Stimulated activated CD4-positive, alpha-beta T cell treated with anti-CD3 and anti-CD28 coated beads, Interleukin-1b, Interleukin-23, amount 100 ng/mL, for 24 hours (primary cell): ENCODE data around the gene FAM222B.

Experiments used
- DNase-seq, 4 experiments: peaks; one replicate each; pipeline ENCODE4 v3.0.0-alpha.2; 2020; ENCODE audit warnings: low read depth in 4 of 4, low spot score in 1 of 4

The FAM222B gene

DNA sequence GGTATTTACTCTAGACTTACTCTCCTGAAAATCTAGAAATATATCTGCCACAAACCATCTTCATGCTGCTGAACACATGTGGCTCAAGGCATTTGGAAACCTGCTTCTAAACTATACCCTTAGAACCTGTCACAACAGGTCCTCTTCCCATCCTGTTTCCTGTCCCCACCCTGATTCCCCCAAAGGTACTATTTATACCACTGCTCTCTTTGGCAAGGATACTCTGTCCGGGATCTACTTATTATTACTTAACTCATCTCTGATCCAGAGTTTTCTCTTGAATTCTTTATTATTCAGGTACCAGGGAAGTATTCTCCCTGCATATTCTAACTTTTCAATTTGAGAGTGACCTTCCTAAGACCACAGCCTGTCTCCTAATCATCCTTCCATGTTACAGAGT, 65.4 kb downstream of the FAM222B start:
- DNase-seq: no peak

DNA sequence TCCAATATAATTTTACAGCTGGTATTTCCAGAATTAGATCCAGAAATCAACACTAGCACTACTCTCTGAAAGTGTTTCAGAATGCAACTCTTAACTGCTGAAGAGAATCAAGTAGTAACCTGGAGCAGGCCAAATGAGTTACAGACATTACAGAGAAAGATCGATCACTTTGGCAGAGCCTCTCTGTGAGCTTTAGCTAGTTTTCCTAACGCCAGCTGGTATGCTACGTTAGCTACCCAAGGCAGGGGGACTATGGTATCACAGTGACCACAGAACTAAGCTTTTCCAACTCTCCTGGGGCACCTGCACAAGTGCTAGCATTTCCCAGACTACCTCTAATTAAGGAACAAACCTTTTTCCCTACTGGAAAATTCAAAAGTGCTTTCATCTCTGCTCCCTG, 68.4 kb downstream of the FAM222B start:
- DNase-seq: no peak

DNA sequence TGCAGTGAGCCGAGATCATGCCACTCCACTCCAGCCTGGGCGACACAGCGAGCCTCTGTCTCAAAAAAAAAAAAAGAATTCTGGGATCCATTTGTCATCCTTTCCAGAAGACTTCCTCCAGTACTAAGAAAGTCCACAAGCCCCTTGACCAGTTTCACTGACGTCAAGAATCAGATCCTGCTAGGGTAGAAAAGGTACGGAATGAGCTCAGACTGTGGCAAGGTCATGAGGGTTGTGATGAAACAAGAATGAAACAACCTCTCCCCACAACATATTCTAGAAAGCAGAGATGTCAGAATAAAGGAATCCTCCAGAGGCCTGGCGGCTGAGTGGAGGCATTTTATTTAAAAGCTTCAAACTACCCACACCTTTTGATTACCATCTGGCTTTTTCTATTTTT, 68.9 kb downstream of the FAM222B start:
- no peak for DNase-seq

DNA sequence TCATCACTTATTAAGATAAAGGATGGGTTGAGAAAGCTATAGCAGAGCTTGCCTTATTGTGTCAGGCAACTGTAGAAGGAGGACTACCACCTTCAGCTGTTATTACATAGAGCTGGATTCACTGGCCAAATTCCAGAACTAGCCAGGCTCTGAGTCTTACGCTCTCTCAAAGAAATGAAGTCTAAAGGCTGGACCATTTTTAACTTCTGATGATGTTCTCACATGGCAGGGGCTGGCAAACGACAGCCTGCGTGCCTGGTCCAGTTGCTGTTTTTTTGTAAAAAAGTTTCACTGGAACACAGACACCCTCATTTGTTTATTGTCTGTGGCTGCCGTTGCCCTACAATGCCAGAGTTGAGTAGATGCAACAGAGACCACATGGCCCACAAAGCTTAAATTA, 77.6 kb downstream of the FAM222B start:
- DNase-seq: no peak

DNA sequence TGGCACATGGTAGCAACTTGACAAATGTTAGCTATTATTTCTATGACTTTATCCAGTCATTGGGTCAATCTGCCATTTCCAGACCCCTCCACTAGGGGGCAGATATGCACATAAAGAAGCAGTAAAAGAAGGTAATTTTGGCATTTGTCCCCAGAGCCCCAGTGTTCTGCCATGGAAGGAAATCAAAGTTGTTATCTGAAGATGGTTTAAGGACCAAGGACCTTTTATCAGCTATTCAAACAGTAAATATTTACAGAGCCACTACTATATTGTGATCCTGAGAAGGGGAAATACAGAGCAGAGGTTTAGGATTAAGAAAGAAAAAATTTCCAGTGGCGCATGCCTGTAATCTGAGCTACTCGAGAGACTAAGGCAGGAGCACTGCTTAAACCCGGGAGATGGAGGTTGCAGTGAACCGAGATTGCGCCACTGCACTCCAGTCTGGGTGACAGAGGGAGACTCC, 78.8 kb downstream of the FAM222B start:
- peak; percentile 59 to 65 (median 62) for DNase-seq

DNA sequence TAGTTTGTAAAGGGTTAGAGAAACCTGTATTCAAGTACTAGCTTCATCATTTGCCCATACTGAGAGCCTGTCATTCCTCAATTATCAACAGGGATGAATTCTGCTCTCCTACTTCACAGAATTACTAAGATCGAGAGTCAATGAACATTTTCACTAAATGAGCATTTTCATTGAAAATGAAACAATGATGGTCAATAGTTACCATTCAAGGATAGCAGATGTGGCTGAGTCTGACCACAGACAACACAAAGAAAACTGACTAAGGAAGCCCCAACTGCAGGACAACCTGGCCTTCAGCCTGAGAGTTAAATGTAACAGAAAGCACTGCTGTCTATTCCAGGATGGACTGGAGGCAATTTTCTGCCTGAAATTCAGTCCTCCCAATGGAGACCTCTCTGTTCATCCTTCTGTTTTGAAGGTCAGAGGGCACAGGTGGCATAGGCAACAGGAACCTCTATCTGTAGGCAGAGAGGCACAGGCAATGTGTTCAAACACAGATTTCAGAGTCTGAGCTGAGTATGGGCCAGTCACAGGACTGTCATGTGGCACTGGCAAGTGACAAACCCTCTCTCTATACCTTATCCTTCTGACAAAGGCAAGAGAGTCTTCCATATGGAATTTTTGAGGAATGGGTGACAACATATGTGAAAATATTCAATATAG, 79.3 kb downstream of the FAM222B start:
- DNase-seq: no peak

DNA sequence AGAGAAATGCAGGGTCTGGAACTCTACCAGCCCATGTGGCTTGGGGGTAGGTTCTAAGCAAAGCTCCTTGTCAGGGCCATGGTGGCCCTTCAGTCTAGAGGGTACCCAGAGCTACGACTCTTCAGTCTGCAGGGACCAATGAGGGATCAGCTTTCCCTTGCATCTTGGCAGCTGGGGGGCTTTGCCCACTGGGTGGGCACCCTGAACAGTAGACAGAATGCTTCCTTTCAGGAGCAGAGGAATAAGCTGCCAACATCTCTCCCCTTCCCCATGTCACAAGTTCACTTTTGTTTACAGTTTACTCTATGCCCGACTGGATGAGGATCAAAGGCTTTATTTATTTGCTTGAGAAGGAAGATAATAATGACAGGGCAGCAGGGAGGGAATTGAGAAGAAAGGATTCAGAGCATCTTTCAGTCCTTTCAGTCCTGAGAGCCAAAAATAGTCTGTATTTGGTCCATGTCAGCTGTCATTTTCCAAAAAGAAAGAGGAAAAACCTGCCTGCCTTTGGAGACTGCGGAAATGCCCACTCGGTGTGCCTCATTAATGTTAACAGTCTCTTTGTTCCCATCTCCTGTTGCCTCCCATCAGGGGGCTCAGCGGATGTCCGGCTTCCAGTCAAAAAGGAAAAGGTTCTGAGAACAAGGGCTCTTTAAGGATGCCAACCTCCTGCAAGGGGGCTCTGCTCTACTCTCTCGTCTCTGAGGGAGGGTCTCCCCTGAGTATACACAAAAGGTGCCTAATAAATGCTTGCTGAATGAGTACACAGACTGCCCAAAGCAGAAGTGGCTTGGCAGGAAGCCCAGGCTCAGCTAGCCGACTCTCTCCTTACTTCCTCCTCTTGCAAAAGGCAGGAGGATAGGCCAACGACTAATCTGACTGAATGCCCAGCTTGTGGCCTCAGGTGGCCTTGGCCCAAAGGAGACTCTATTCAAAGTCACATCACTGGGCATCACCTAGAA, 81.7 kb downstream of the FAM222B start:
- DNase-seq: no peak

DNA sequence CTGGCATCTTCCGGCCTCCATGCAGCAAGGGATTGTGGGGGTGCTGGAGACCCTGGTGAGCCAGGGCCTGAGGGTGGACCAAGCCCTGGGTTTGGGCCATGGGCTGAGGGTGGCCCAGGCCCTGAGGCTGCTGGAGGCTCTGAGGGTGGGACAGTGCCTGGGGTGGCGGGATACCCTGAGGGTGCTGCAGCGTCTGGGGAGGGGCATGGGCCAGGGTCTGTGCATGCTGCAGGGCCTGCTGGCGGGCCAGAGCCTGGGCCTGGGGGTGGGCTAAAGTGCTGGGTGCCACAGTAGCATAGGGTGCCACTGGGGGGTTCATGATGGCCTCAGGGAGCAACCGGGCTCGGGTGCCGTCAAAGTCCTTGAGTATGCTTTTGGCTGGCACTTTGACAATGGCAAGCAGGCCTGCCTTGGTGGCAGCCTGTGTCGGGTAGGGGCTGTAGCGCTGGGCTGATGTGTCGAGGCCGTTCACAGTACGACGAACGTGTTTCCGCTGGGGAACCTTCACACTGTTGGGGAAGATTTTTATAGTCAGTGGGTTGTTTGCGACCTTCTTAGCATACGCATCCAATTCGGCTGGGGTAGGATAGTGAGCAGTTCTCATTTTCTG, 83.2 kb downstream of the FAM222B start:
- no peak for DNase-seq

DNA sequence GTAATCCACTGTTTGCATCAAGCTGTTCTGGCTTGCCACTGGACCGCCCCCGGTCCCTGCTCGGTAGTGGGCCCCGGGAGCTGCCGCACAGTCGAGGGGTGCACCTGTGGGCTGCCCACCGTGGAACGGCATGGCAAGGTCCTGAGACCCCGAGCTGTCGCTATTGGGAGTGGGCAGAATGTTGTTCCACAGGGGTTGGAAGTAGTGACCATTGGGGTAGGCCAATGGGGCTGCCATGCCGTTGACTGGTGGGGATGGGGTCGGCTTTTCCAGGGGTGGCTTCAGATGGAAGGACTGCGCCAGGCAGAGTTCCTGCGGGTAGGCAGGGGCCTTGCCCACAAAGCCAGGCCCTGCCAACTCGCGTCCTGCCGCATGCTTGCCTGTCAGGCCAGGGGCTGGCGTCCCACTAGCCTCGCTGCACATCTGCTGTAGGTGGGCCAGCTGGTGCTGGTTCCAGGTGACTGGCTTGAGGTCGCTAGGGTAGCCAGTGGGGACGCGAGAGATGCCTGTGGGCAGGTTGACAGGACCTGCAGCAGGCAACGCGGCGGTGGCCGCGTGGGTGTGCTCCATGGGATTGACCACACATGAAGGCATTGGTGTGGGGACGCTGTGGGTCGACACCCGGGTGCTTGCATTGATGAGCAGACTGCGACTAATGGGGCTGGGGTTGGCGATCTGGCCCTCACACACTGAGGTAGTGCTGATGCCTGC, 84.0 kb downstream of the FAM222B start:
- no peak for DNase-seq

DNA sequence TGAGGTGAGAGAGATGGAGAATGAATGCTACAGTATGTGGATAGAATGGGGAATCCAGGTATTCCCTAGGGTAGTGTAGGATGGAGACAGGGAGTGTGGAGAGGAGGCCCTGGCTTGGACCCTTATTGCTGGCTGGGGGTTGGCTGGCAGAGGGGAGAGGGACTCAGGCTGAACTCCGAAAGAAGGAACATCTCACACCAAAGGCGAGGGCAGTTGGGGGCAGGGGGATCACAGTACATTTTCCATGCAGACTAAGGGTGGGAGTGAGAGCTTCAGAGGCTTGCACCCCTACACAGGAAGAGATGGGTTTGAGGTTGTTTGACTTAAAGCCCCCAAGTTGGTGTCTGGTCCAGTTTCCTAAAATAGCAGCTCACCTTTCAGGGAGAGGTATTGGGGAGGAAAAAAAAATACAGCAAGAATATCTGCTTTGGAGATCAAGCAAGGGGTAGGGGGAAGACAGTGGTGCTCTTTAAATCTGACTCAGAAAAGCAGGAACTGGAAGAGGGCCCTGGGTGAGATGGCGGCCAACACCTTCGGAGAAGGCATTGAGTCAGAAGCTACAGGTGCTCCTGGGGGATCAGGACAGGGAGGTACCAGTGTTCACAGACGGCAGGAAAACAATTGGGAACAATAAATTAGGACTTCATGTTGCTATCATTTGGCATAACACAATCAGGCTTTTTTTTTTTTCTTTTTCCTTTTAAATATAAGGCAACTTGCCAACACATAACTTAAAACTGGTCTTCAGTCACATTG, 86.4 kb downstream of the FAM222B start:
- no peak for DNase-seq

DNA sequence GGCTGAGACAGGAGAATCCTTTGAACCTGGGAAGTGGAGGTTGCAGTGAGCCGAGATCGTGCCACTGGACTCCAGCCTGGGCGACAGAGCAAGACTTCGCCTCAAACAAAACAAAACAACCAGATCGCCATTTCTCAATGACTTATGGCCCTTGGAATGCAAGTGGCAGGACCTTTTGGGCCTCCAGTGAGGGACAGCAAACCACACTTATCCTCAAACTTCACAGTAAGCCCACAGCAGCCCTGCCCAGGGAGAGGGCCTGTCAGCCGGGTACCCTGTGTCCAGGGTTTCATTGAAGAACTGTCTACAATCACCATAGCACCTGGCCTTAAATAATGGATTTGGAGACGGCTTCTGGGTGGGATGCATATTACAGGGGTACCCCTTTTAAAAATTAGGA, 87.1 kb downstream of the FAM222B start:
- DNase-seq: no peak

DNA sequence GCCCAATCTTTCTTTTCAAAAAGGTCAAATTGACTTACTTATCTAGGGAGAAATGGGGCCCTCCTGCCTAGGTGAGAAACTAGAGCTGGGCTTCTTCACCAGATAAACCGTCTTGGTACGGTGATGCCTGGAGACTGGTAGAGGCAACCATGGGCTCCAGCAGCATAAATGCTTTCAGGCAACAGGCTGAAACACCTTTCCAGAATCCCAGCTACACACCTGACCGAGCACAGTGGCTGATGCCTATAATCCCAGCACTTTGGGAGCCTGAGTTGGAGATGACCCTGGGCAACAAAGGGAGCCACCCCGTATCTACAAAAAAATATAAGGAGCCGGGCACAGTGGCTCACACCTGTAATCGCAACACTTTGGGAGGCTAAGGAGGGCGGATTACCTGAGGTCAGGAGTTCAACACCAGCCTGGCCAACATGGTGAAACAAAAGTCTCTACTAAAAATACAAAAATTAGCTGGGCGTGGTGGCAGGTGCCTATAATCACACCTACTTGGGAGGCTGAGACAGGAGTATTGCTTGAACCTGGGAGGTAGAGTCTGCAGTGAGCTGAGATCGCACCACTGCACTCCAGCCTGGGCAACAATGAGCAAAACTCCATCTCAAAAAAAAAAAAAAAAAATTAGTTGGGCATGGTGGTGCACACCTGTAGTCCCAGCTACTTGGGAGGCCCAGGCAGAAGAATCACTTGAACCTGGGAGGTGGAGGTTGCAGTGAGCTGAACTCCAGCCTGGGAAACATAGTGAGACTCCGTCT, 90.8 kb downstream of the FAM222B start:
- no peak for DNase-seq

DNA sequence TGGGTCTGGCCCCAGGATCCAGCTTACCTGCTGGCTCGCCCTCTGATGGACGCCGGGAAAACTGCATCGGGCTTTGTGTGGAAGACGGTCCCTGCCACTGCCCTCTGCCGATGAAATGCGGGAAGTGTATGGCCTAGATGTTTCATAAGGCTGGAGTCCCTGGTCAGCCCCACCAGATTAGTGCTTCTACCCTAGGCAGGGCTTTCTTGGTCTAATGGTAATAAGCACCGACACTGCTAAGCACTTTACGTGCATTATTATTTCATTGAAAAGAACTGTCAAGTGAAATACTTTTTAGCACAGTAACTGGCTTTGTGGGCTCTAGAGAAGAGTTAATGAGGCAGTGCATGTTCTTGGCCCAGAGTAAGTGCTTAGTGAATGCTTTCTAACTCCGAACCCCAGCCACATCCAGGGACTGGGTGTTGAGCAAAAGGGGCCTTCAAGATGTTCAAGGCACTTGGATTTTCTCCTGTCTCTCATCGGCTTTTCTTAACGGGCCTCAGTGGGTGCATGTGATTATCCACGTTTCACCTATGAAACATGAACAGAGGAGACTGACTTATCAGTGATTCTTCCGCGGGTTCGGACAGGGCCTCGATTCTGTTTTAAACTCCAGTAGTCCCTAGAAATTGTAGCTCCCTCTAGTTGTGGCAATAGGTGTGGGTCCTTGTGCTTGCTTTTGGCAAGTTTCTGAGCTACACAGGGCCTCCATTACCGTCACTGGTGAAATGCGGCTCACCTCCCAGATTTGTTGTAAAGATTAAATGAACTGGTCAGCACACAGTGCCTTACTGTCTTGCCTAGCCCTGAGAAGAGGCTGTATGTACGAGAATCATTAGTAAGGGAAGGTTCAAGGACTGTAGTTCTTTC, 92.2 kb downstream of the FAM222B start:
- peak; percentile 73 to 84 (median 82) for DNase-seq

DNA sequence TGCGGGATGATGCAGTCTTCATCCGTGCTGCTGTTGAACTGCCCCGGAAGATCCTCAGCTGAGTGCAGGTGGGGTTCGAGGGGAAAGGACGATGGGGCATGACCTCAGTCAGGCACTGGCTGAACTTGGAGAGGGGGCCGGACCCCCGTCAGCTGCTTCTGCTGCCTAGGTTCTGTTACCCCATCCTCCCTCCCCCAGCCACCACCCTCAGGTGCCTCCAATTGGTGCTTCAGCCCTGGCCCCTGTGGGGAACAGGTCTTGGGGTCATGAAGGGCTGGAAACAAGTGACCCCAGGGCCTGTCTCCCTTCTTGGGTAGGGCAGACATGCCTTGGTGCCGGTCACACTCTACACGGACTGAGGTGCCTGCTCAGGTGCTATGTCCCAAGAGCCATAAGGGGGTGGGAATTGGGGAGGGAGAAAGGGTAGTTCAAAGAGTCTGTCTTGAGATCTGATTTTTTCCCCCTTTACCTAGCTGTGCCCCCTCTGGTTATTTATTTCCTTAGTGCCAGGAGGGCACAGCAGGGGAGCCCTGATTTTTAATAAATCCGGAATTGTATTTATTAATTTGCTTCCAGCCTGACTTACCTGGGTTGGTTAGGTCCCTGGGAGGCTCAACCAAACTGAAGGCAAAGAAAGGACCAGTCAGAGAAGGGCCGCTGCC, 92.9 kb downstream of the FAM222B start:
- DNase-seq: no peak

DNA sequence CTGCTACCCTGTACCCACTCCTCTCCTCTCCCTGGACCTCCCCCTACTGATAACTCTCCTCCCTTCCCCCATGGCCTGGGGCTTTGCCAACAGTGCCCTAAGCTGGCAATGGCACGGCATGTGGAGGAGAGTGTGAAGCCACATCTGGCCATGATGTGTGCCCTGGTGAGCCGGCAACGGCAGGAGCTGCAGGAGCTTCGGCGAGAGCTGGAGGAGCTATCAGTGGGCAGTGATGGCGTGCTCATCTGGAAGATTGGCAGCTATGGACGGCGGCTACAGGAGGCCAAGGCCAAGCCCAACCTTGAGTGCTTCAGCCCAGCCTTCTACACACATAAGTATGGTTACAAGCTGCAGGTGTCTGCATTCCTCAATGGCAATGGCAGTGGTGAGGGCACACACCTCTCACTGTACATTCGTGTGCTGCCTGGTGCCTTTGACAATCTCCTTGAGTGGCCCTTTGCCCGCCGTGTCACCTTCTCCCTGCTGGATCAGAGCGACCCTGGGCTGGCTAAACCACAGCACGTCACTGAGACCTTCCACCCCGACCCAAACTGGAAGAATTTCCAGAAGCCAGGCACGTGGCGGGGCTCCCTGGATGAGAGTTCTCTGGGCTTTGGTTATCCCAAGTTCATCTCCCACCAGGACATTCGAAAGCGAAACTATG, 93.6 kb downstream of the FAM222B start:
- DNase-seq: no peak

DNA sequence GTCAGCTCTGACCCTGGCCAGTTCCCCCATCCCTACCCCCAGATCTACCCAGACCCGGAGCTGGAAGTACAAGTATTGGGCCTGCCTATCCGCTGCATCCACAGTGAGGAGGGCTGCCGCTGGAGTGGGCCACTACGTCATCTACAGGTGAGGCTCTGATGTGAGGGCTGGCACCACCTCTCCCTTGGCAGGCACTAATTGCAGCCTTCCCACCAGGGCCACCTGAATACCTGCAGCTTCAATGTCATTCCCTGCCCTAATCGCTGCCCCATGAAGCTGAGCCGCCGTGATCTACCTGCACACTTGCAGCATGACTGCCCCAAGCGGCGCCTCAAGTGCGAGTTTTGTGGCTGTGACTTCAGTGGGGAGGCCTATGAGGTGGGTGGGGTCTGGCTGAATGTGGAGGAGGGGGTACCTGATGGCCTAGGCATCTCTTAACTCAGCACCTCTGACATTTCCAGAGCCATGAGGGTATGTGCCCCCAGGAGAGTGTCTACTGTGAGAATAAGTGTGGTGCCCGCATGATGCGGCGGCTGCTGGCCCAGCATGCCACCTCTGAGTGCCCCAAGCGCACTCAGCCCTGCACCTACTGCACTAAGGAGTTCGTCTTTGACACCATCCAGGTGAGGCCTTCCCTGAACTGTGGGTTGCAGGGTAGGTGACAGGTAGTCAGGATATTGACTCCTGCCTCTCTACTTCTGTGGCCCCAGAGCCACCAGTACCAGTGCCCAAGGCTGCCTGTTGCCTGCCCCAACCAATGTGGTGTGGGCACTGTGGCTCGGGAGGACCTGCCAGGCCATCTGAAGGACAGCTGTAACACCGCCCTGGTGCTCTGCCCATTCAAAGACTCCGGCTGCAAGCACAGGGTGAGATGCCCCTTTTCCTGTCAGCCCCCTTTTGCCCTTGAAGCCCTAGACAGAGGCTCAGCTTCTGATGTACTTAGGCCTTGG, 94.5 kb downstream of the FAM222B start:
- no peak for DNase-seq
